ENCODE data around the gene LACC1. TPM values are rescaled to one million over a fixed set of nuclear protein-coding genes. Genes with fewer than 3 reads are reported as not detected.

LACC1 gene
- total and polyA plus RNA-seq, 2 donors (not counting 1 experiment from before 2014, with no cell fraction given) = 1.4 to 5.3 TPM

DNA sequence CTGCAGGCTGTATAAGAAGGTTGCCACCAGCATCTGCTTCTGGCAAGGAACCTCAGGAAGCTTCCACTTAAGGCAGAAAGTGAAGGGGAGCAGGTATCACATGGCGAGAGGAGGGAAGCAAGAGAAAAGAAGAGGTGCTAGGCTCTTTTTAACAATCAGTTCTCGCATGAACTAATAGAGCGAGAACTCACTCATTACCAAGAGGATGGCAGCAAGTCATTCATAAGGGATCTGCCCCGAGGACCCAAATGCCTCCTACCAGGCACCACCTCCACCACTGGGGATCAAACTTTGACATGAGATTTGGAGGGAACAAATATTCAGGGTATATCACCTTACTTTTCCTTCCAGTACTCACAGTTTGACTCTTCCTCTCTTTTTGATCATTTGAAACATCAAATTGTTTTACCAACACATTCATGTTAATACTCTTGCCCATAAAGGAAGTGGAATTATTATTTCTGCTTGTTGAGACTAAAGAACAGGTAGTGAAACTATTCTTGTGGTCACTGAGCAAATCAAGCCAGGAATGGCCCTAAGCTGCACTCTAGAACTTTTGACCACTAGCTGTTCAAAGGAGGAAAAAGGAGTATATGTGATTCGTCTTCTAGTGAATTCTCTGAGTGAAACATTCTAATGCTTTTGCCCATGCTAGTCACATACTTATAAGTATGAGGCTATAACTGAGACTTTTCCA, 45.0 kb downstream of the LACC1 start:
- Histone ChIP-seq H4K20me1 (ENCODE audit: control insufficient read depth, insufficient read depth, low read length, poor library complexity, severe bottlenecking) (no peaks in the 10 kb centered on the region), H2AFZ (ENCODE audit: insufficient read depth, low read depth, low read length, poor library complexity, severe bottlenecking) (no peak overlapping the region), H3K27me3 (replicated peaks in 1 of 4; ENCODE audit: control extremely low read depth in 1 of 4, control insufficient read depth in 3 of 4, insufficient read depth in 4 of 4, low read length in 3 of 4) (peaks cover 0 to 16% (median 10%) of the 10 kb centered on the region in 4 experiments), H3K36me3 (replicated peaks in 1 of 2; ENCODE audit: control extremely low read depth in 1 of 2, control insufficient read depth in 1 of 2, extremely low read depth in 1 of 2, insufficient read depth in 2 of 2, low read length in 1 of 2) (no peaks in the 10 kb centered on the region), H3K4me2 (replicated peaks; ENCODE audit: low read depth, low read length, poor library complexity, severe bottlenecking) (no peak overlapping the region), H3K4me1 (ENCODE audit: control insufficient read depth in 2 of 2, insufficient read depth in 2 of 2, low read length in 2 of 2) (peaks cover 4 to 6% of the 10 kb centered on the region in 2 donors), H3K9ac (ENCODE audit: low read length) (no peak overlapping the region), H3K27ac (ENCODE audit: low read length in 2 of 2) (no peak overlapping the region), H3K9me3 (ENCODE audit: control extremely low read depth in 1 of 3, control insufficient read depth in 2 of 3, insufficient read depth in 1 of 3, low read length in 2 of 3) (peaks cover 0 to 1% (median 0%) of the 10 kb centered on the region in 3 donors), H3K79me2 (ENCODE audit: control insufficient read depth, insufficient read depth, low read length) (no peaks in the 10 kb centered on the region), H3K4me3 (ENCODE audit: control extremely low read depth in 1 of 5, extremely low read depth in 1 of 5, insufficient read depth in 1 of 5, low read depth in 2 of 5, low read length in 4 of 5) (no peak overlapping the region)
- Mint-ChIP-seq H3K4me1 (peaks cover 7% of the 10 kb centered on the region), H3K4me3 (no peak overlapping the region), H3K27me3 (peaks cover 42% of the 10 kb centered on the region), H3K9me3 (ENCODE audit: insufficient read depth) (no peaks in the 10 kb centered on the region), H3K27ac (no peak overlapping the region)
- TF ChIP-seq CTCF (IDR thresholded peaks at IDR 0.05) = no peak
- no peak for TF ChIP-seq EZH2 (IDR thresholded peaks at IDR 0.05; ENCODE audit: borderline replicate concordance, insufficient read depth, low read depth, low read length, poor library complexity, severe bottlenecking)
- ChIA-PET POLR2A (no interaction called here), CTCF (interaction anchor here (3.0 kb wide), 1 partner anchor 16 kb away, joined by 9 read pairs; no protein-coding TSS in a partner anchor)
- no CpG with 5 or more reads among the region's 5 CpGs for WGBS (ENCODE audit: insufficient coverage)
- peak; percentile 10 for DNase-seq
- no peak for ATAC-seq (ENCODE audit: low read depth)
- intact Hi-C loops (cut with micrococcal nuclease) = no loop called here

GRCh38 chr13:43929947-43930346, 50.2 kb downstream of the LACC1 start:
- Histone ChIP-seq H4K20me1 (ENCODE audit: control insufficient read depth, insufficient read depth, low read length, poor library complexity, severe bottlenecking) (no peaks in the 10 kb centered on the region), H3K79me2 (ENCODE audit: control insufficient read depth, insufficient read depth, low read length) (no peaks in the 10 kb centered on the region), H3K9ac (ENCODE audit: low read length) (no peak overlapping the region), H3K4me3 (ENCODE audit: control extremely low read depth in 1 of 5, extremely low read depth in 1 of 5, insufficient read depth in 1 of 5, low read depth in 2 of 5, low read length in 4 of 5) (no peak overlapping the region), H3K27me3 (replicated peaks in 1 of 4; ENCODE audit: control extremely low read depth in 1 of 4, control insufficient read depth in 3 of 4, insufficient read depth in 4 of 4, low read length in 3 of 4) (peaks cover 0 to 6% (median 2%) of the 10 kb centered on the region in 4 experiments), H2AFZ (ENCODE audit: insufficient read depth, low read depth, low read length, poor library complexity, severe bottlenecking) (no peak overlapping the region), H3K4me2 (replicated peaks; ENCODE audit: low read depth, low read length, poor library complexity, severe bottlenecking) (no peak overlapping the region), H3K4me1 (ENCODE audit: control insufficient read depth in 2 of 2, insufficient read depth in 2 of 2, low read length in 2 of 2) (peaks cover 0 to 4% of the 10 kb centered on the region in 2 donors), H3K27ac (ENCODE audit: low read length in 2 of 2) (no peak overlapping the region), H3K9me3 (ENCODE audit: control extremely low read depth in 1 of 3, control insufficient read depth in 2 of 3, insufficient read depth in 1 of 3, low read length in 2 of 3) (peaks cover 0 to 1% (median 0%) of the 10 kb centered on the region in 3 donors), H3K36me3 (replicated peaks in 1 of 2; ENCODE audit: control extremely low read depth in 1 of 2, control insufficient read depth in 1 of 2, extremely low read depth in 1 of 2, insufficient read depth in 2 of 2, low read length in 1 of 2) (no peaks in the 10 kb centered on the region)
- intact Hi-C loops (cut with micrococcal nuclease) = no loop called here
- WGBS (ENCODE audit: insufficient coverage) = no CpG with 5 or more reads among the region's 1 CpG
- peaks cover 27% of the 10 kb centered on the region for H3K27me3 Mint-ChIP-seq
- H3K4me3 Mint-ChIP-seq = no peak overlapping the region
- peaks cover 8% of the 10 kb centered on the region for H3K4me1 Mint-ChIP-seq
- no peak for TF ChIP-seq CTCF (IDR thresholded peaks at IDR 0.05)
- no peak for TF ChIP-seq EZH2 (IDR thresholded peaks at IDR 0.05; ENCODE audit: borderline replicate concordance, insufficient read depth, low read depth, low read length, poor library complexity, severe bottlenecking)
- H3K27ac Mint-ChIP-seq = no peak overlapping the region
- DNase-seq (no peak), ATAC-seq (ENCODE audit: low read depth) (no peak)
- CTCF ChIA-PET = interaction anchor here (2.0 kb wide), 1 partner anchor 22 kb away, joined by 7 read pairs; no protein-coding TSS in a partner anchor
- H3K9me3 Mint-ChIP-seq (ENCODE audit: insufficient read depth) = peaks cover 3% of the 10 kb centered on the region
- POLR2A ChIA-PET = no interaction called here

All from B cell (primary cell).